Amniotic epithelial cell (primary cell): Measurements from ENCODE around the gene FAM25G.
"Not testable (repeated sequence)": the region's sequence is repeated elsewhere in the genome, so short reads cannot be mapped to it uniquely, and the experiment has no call there.

Experiments
- DNase-seq: peaks from one replicate; pipeline ENCODE4 v3.0.0-alpha.2; 2010; ENCODE audit warnings: low read depth

The FAM25G gene

DNA sequence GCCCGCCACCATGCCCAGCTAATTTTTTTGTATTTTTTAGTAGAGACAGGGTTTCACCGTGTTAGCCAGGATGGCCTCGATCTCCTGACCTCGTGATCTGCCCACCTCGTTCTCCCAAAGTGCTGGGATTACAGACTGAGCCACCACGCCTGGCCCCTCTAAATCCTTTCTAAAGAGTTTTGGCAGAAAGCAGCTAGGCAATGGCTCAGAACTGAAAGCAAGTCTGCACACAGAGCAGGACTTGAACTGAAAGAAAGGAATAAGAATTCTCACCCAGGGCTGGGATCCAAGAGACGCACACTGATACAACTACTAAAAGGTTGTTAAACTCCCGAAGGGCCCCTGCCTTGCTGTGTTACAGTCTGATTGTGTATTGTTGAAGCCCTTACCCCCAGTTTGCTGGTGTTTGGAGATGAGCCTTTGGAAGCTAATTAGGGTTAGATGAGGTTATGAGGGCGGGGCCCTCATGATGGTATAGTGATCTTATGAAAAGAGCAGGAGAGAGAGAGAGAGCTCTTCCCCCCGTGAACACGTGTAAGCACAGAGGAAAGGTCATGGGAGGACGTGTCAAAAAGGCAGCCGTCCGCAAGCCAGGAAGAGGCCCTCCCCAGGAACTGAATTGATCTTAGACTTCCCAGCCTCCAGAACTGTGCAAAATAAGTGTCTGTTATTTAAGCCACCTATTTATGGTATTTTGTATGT lies 26.1 kb downstream of the FAM25G start:
- peak; percentile 27 for DNase-seq

DNA sequence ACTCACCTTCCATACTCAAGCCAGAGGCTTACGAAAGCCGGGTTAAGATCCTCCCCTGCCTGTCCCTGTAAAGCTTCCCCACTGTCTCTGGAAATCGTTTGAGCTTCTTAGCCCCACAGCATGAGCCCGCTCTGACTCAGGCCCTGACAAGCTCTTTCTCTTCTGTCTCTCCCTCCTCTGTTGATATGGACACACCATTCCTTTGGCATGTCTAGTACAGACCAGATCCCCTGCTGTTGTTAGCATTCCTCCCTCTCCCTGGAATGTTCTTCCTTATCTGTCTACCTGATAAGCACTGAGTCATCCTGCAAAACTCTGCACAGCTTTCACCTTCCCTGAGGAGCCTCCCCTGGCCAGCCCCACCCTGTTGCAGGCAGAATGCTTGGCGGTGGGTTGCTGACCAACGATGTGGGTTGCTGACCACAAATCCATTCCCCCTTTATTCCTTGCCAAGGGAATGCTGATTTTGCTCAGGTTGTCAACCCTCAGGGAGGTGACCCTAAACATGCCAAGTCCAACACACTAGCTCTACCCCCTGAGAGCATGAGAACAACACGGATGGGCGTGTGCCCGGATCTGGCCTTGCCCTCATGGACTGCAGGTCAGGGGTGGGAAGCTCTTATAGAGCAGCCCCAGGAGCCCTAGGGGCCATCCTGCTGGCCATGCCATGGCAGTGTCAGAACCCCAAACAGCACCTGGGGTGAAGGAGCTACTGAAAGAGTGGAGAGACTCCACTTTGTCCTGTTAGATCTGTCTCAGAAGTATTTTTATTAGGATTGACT lies 28.7 kb downstream of the FAM25G start:
- not testable (repeated sequence) for DNase-seq

DNA sequence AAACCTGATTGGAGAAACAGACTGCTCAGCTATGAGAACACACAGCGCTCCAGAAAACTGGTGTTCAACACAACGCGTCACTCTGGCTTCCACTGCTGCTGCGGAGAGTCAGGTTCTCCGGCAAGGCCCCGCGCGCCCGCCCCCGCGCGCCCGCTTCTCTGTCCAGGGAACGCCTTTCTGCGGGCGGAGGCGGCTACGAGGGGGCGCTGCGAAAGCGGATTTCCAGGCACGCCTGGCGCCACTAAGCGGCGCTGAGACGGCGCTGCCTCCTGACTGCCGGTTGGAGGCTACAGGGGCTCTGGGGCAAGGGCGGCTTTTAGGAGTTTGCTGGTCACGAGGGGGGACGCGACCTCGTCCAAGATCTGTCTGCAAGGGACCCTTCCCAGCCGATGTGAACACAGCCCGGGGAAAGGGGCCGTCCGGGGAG lies 30.2 kb downstream of the FAM25G start:
- peak; percentile 91 for DNase-seq

DNA sequence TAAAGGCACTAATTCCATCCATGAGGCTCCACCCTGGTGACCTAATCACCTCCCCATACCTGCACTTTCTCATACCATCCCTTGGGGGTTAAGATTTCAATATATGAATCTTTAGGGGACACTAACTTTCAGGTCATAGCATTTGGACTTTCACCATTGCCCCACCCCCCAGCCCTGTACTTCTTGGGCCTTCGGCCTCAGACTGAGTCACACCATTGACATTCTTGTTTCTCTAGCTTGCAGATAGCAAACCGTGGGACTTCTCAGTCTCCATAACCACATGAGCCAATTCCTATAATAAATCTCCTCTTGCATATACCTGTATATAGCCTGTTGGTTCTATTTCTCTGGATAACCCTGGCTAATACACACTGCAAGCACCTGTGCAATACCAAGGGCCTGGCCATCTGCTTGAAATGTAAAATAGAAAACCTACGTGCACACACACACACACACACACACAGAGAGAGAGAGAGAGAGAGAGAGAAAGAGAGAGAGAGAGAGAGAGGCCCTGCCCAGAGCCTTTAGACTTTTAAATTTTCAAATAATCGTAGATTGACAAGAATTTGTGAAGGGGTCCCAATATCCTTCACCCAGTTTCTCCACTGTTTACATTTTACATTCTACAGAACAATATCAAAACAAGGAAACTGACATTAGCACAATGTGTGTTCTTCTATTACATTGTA lies 32.9 kb downstream of the FAM25G start:
- DNase-seq, result peak; percentile 93

DNA sequence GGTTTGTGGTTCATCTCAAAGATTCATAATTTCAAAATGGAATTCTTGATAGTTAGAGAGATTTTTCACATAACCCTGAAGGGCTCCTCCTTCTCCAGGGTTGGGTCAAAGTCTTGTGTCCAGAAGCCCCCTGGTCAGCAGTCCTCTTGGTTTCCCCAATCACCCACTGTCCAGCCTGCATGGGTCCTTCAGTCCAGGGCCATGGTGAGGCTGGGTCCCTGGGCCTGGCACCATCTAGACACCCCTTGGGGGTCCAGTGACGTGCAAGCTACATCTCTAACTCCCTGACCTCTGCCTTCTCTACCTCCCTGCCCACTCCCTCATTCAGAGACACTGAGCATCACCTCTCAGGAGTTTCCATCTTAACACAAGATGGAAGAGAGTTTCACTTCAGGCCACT lies 33.7 kb downstream of the FAM25G start:
- no peak for DNase-seq

- no peak for DNase-seq
Observed at GRCh38 chr10:47457528-47457820, 34.0 kb downstream of the FAM25G start.

DNA sequence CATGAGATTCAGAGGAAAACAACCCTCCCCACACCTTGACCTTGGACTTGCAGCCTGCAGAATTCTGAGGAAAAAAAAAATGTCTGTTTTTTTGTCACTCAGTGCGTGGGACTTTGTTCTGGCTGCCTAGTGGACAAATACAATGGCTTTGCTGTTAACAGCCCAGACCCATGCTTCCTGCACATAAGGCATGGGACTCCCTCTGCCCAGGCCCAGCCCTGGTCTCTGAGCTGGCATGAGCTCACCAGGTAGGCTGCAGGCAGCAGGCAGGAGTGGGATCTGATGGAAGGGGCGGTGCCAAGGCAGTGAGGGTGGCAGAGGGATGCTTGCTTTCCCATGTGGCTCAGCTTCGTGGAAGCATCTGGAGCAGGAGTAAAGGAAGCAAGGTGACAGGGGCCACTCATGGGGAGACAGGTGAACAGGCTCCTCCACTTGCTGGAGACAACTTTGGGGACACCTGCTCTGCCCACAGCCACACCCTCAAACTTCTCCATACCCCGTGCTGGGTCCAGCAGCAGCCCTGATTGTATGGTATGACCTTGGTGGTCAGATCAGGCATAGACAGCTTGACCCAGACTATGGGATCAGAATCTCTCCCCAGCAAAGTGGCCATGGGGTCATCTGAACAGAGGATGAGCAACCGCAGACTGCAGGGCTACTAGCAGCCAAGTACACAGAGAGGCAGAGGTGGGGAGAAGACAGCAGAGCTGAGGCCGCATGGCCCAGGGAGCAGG lies 34.5 kb downstream of the FAM25G start:
- no peak for DNase-seq

DNA sequence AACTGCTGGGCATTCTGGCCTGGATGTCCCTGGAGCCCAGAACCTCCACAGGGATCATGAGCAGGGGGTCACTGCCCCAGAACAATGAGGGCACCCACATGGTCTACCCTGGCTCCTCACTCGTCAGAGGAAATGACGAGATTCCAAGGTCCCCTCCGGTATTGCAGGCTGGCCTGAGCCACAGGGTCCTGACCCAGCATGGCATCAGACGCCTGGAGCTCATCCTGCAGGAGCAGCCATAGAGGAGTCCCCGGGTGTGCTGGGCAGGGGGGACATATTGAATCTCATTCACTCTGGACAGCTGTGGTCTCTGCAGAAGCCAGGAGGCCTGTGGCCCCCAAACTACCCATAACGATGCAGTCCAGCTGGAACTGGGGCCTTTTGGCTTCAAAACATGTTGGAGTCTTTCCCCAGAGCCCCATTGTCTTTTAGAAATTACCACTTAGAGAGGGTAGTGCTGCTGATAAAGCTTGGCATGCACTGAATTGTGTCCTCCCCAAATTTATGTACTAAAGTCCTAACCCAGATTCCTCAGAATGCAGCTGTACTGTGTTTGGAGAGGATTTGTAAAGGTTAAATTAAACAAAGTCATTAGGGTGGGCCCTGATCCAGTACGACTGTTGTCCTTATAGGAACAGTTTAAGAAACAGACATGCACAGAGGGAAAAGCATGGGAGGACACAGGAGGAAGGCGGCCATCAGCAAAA lies 35.3 kb downstream of the FAM25G start:
- no peak for DNase-seq

GRCh38 chr10:47455350-47456078 lies 36.0 kb downstream of the FAM25G start:
- not testable (repeated sequence) for DNase-seq

- no peak for DNase-seq
Observed at GRCh38 chr10:47454780-47455058, 36.8 kb downstream of the FAM25G start.

DNA sequence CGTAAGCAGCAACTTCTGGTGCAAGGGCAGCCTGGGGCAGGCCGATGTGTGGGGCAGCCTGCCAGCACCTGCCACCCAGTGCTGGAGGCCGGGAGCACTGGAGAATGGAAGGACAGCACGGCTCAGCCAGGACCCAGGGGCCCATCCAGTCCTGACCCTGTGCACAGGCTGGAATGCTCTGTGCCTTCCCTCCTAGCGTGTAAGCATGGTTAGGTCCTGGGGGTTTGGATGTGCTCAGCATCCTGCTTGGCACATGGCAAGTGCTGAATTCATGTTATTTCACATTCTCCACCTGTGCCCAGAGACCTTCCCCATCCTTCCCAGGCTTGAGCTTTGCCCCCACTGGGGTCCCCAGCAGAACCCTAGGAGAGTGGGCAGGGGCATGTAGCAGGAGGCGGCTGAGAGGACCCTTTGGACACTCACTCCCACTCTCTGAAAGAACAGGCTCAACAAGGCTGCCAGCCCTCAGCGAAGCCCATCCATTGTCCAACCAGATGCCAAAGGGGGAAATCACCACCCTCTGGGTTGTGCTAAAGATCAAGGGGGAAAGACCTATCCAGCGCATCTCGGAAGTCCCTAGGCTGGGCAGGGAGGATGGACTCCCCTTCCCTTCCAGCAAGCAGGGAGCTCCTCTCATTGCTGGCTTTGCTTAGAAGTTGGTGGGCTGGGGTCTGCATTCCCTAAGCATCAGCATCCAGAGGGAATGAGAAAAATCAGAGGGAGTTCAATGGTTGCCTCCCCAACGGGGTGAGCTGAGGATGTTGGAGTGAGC lies 37.3 kb downstream of the FAM25G start:
- no peak for DNase-seq

GRCh38 chr10:47453141-47454007 lies 38.1 kb downstream of the FAM25G start:
- DNase-seq, result no peak

GRCh38 chr10:47452495-47453140 lies 38.9 kb downstream of the FAM25G start:
- DNase-seq, result no peak

DNA sequence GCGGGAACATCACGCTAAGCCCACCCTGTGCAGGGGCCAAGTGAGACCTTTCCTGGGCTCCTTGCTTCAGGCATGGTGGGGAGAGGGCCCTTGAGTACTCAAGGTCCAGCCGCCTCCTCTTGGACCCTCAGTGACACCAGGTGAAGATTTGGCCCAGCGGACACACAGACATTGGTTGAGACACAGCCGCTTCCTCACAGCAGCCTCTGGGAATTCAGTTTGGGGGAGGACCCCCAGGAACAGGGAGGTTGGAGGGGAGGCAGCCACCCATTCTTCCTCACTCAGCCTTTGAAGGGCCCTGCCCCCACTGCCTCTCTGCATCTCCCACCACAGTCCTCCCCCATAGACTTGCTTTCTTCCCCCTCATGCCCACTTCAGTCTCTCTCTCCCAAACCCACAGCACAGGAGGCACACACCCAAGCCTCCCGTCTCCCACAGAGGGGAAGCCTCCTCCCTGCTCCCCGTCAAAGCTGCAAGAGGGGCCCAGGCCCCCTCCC lies 39.5 kb downstream of the FAM25G start:
- DNase-seq, result no peak

DNA sequence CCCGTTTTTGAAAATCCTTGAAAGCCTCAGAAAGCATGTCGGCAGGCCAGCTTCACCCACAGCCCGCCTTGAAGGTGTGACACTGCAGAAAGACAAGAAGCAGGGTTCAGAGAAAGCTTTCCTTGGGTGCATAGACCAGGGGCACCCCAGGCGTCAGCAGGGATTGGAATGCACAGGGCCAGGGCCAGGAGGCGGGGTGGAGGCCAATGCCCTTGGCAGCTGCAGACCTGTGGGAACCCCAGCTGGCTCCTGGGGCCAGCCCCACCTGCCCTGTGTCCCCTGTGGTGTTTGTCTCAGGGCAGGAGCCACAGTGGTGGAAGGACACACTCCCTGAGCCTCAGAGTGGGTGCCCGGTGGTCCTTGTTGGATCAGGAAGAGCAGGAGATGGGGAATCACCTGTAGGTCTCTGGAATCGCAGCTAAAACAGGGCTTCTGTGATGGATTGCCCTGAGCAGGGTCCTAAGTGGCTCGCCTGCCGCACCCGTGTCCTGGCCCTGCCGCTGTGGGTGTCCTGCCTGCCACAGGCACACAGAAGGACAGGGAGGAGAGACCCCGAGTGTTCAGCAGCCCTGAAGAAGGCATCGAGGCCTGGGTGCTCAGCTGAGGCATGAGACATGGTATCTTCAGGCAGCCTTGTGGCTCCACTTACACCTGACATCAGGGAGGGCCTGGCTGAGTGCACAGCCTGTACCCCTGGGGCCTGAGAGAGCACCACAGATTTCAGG lies 40.1 kb downstream of the FAM25G start:
- DNase-seq, result no peak

DNA sequence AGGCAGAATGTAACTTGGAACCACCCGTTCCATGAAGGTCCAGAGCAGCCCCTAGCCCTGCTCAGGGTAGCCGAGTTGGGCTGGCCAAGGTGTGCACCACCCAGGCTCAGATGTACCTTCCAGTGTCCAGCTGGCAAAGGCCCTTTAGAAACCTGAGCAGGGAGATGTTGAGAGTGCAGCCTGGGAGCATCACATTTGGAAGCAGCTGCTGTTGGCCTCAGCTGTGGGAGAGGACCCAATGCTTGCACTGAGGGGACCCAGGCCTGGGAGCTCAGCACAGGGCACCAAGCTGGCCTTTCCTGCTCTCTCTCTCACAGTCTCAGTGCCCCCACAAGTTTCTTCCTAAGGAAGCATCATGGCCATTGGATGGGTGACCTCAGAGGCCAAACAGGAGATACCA lies 41.1 kb downstream of the FAM25G start:
- no peak for DNase-seq

- no peak for DNase-seq
Observed at GRCh38 chr10:47449979-47450378, 41.5 kb downstream of the FAM25G start.
